Endothelial cell of umbilical vein (primary cell): ENCODE measurements around the gene AK5. TPM values are rescaled to one million over a fixed set of nuclear protein-coding genes. Genes with fewer than 3 reads are reported as not detected.

Source experiments
- BruUV-seq: library from RNA; stranded (reverse); fragments of 400-500 nt; replicated peaks from 2 replicates; lab custom pipeline; 2021; lab: Mats Ljungman, UMichigan
- CTCF ChIA-PET: fragments of 300-600, 350-600 bp; sonication (Branson Sonifier 250); formaldehyde crosslinking; loops from one replicate; lab custom pipeline; 2021; ENCODE audit warnings: antibody characterized with exemption, inconsistent platforms; lab: Charles Lee
- POLR2A ChIA-PET: fragments of 300-600, 350-600 bp; sonication (Branson Sonifier 250); formaldehyde crosslinking; loops from one replicate; lab custom pipeline; 2021; ENCODE audit warnings: antibody characterized with exemption, inconsistent platforms; lab: Charles Lee
- DNase-seq: peaks from one replicate; pipeline ENCODE4 v3.0.0-alpha.2; 2011; ENCODE audit warnings: low read depth, low spot score
- FAIRE-seq: peaks from 2 replicates; lab custom pipeline; 2011; peaks lifted over from hg19 to GRCh38; lab: Jason Lieb, UNC
- H2AFZ ChIP-seq: 2 replicates; pipeline ENCODE4 v1.6.0; 2012; ENCODE audit warnings: low read depth, low read length, control low read depth, inconsistent platforms
- H3K27ac ChIP-seq: 2 replicates; pipeline ENCODE4 v1.5.1; 2011; ENCODE audit warnings: low read depth, mild to moderate bottlenecking, control low read depth, low read length, moderate library complexity; ENCODE audit not compliant: insufficient read depth
- H3K27me3 ChIP-seq, 2 experiments: 2 replicates each; pipeline versions ENCODE4 v1.6.0 to v1.6.1; 2011; ENCODE audit warnings: low read length in 2 of 2, mixed read lengths in 1 of 2; ENCODE audit not compliant: control insufficient read depth in 2 of 2, insufficient read depth in 2 of 2
- H3K36me3 ChIP-seq, 2 experiments: 2 replicates in 1 of 2; 3 replicates in 1 of 2; pipeline ENCODE4 v1.5.1; 2011; ENCODE audit warnings: low read length in 2 of 2, mild to moderate bottlenecking in 1 of 2, moderate library complexity in 1 of 2; ENCODE audit not compliant: control insufficient read depth in 2 of 2, insufficient read depth in 2 of 2; ENCODE audit errors: extremely low read depth in 1 of 2
- H3K4me1 ChIP-seq: 3 replicates; pipeline ENCODE4 v1.5.1; 2011; ENCODE audit warnings: mild to moderate bottlenecking, low read length; ENCODE audit not compliant: control insufficient read depth, insufficient read depth; ENCODE audit errors: extremely low read depth
- H3K4me2 ChIP-seq: 2 replicates; pipeline ENCODE4 v1.6.1; 2011; ENCODE audit warnings: low read length, control low read depth, mixed read lengths; ENCODE audit not compliant: insufficient read depth
- H3K4me3 ChIP-seq, 3 experiments: fragments of 200-600 bp in 1 of 3; sonication (generic), shearing (Covaris generic) in 1 of 3; replicated peaks in 1 of 3; 2 replicates each; pipeline ENCODE4 v1.5.1; 2011 to 2016; ENCODE audit warnings: control low read depth in 3 of 3, low read length in 3 of 3, mild to moderate bottlenecking in 2 of 3, inconsistent platforms in 1 of 3, low read depth in 1 of 3, moderate library complexity in 1 of 3; ENCODE audit not compliant: insufficient read depth in 1 of 3
- H3K79me2 ChIP-seq: 2 replicates; pipeline ENCODE4 v1.6.0; 2012; ENCODE audit warnings: low read length, inconsistent platforms; ENCODE audit not compliant: control insufficient read depth, insufficient read depth
- H3K9ac ChIP-seq: replicated peaks from 2 replicates; pipeline ENCODE3; 2011; ENCODE audit warnings: low read length, control low read depth; ENCODE audit not compliant: insufficient read depth; ENCODE audit errors: extremely low read depth
- H3K9me1 ChIP-seq: replicated peaks from 3 replicates; pipeline ENCODE4 v1.6.0; 2011; ENCODE audit warnings: mild to moderate bottlenecking, low read length; ENCODE audit not compliant: control insufficient read depth, insufficient read depth; ENCODE audit errors: extremely low read depth
- H3K9me3 ChIP-seq: replicated peaks from 2 replicates; pipeline ENCODE4 v1.5.1; 2012; ENCODE audit warnings: low read length, inconsistent platforms; ENCODE audit not compliant: control insufficient read depth, insufficient read depth
- H4K20me1 ChIP-seq: replicated peaks from 2 replicates; pipeline ENCODE3; 2011; ENCODE audit warnings: mild to moderate bottlenecking, low read length; ENCODE audit not compliant: control insufficient read depth, insufficient read depth; ENCODE audit errors: extremely low read depth
- CTCF ChIP-seq, 2 donors: IDR thresholded peaks; 1 replicate in 1 of 2; 2 replicates in 1 of 2; pipeline ENCODE4 v1.5.1; 2011; ENCODE audit warnings: low read length in 2 of 2, mild to moderate bottlenecking in 2 of 2, moderate library complexity in 2 of 2, control low read depth in 1 of 2, inconsistent platforms in 1 of 2, low read depth in 1 of 2; ENCODE audit not compliant: insufficient read depth in 1 of 2; ENCODE audit errors: extremely low read depth in 1 of 2
- EZH2 ChIP-seq: IDR thresholded peaks from 2 replicates; pipeline ENCODE4 v1.6.1; 2012; ENCODE audit warnings: borderline replicate concordance, low read depth, mild to moderate bottlenecking, moderate library complexity, low read length, inconsistent platforms; ENCODE audit not compliant: severe bottlenecking
- FOS ChIP-seq: IDR thresholded peaks from 2 replicates; pipeline ENCODE4 v1.6.1; 2011; ENCODE audit warnings: mild to moderate bottlenecking, low read length, moderate library complexity, borderline replicate concordance; ENCODE audit not compliant: insufficient read depth
- GATA2 ChIP-seq: IDR thresholded peaks from 2 replicates; pipeline ENCODE4 v1.7.0; 2011; ENCODE audit warnings: low read depth, mild to moderate bottlenecking, moderate library complexity, mixed read lengths, low read length; ENCODE audit not compliant: insufficient read length, insufficient read depth
- JUN ChIP-seq: IDR thresholded peaks from 2 replicates; pipeline ENCODE4 v1.6.1; 2011; ENCODE audit warnings: borderline replicate concordance, low read depth; ENCODE audit not compliant: insufficient read length, insufficient read depth
- MYC ChIP-seq: IDR thresholded peaks from one replicate; pipeline ENCODE4 v1.6.1; 2011; ENCODE audit warnings: mild to moderate bottlenecking, low read depth, low read length
- POLR2A ChIP-seq: IDR thresholded peaks from 2 replicates; pipeline ENCODE4 v1.6.1; 2012; ENCODE audit warnings: low read depth, mild to moderate bottlenecking, control low read depth, low read length
- POLR2AphosphoS5 ChIP-seq: IDR thresholded peaks from 2 replicates; pipeline ENCODE4 v1.6.1; 2012; ENCODE audit warnings: low read depth, mild to moderate bottlenecking, control low read depth, low read length, moderate library complexity; ENCODE audit not compliant: insufficient read depth
- dilution Hi-C: fragments of 300-500 bp; cut with MboI; formaldehyde crosslinking; loops from one replicate; pipeline ENCODE4 v1.15.0; 2019; ENCODE audit warnings: low sequenced_read_pairs; ENCODE audit not compliant: extremely low pct_ligation_motif_present
- intact Hi-C: fragments of 100-400 bp; cut with micrococcal nuclease; formaldehyde crosslinking; loops from one replicate; pipeline ENCODE4 v1.10.0; 2022
- polyA plus RNA-seq, 4 experiments: library from polyadenylated mRNA; depleted of rRNA in 3 of 4; stranded (reverse) in 3 of 4; unstranded in 1 of 4; fragments of >200 nt; gene quantifications; 2 replicates each; pipeline versions ENCODE4 v1.2.1 to v1.2.3, GENCODE V29; 2011 to 2012; ENCODE audit warnings: missing spikeins in 1 of 4
- total RNA-seq: library from RNA; stranded (reverse); gene quantifications from 2 replicates; pipeline ENCODE4 v1.2.3, GENCODE V29; 2021
- TF ChIP-seq, protein P1 (sequence below): IDR thresholded peaks from 2 replicates; pipeline ENCODE4 v1.6.1; 2011; ENCODE audit not compliant: insufficient read depth, insufficient read length

The AK5 gene
- total and polyA plus RNA-seq, 2 donors (not counting 3 experiments of a cell fraction or from before 2014, with no cell fraction given): 5.0 to 7.5 TPM

DNA sequence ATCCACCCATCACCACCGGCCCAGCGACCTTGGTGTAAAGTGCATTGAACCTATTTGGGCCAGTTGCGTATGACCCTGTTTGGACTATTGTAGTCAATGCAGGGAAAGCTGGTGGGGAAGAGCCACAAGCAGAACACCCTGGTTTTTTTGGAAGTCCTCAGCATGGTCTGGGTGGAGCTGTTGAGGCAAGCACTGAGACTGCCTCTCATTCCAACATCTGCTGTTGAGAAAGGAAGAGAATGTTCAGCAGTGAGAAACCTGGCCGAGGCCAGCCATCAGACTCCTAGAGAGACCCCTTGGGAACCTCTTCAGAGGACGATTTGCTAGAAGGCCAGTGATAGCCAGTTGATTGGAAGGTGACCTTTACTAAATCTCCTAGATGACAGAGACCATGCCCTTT, 217.6 kb downstream of the AK5 start:
- ChIA-PET CTCF (no interaction called here), POLR2A (no interaction called here)
- H2AFZ ChIP-seq: peak overlapping the region; percentile 47
- FAIRE-seq (no peak), DNase-seq (no peak)
- no peak overlapping the region for H3K4me3 ChIP-seq
- intact Hi-C loops (no loop called here), dilution Hi-C loops (no loop called here)
- no peaks in the 10 kb centered on the region for H3K79me2 ChIP-seq
- H3K27me3 ChIP-seq: no peaks in the 10 kb centered on the region
- no peak for TF ChIP-seq POLR2A
- TF ChIP-seq, protein P1, sequence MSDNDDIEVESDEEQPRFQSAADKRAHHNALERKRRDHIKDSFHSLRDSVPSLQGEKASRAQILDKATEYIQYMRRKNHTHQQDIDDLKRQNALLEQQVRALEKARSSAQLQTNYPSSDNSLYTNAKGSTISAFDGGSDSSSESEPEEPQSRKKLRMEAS: no peak
- TF ChIP-seq MYC: no peak
- H3K4me1 ChIP-seq: peaks cover 9% of the 10 kb centered on the region
- no peaks in the 10 kb centered on the region for H3K9me1 ChIP-seq
- no peak overlapping the region for H3K27ac ChIP-seq
- H3K36me3 ChIP-seq: no peaks in the 10 kb centered on the region
- H3K9ac ChIP-seq: no peak overlapping the region
- no peaks in the 10 kb centered on the region for H3K9me3 ChIP-seq
- H4K20me1 ChIP-seq: no peaks in the 10 kb centered on the region
- BruUV-seq: no TSS peak
- no peak overlapping the region for H3K4me2 ChIP-seq

DNA sequence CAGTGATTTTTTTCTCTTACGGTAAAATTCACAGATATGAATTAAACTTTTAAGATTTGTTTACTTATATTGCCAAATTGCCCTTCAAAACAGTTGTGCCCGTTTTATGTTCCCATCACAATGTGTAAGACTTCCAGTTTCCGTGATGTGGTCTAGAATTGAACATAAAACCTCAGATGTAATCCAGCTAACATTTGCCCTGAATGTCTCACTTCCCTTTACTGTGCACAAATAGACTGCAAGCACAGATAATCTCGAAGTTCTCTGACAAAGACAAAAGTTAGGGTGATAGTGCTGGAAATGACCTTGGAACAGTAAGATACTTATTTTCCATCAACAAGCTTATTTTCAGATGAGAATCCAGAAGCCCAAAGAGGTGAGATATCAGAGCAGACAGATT, 223.2 kb downstream of the AK5 start:
- H3K4me1 ChIP-seq: peaks cover 37% of the 10 kb centered on the region
- no peak overlapping the region for H2AFZ ChIP-seq
- ChIA-PET CTCF (interaction anchor here (1.0 to 2.4 kb wide), 3 partner anchors 9 to 29 kb away, joined by 3 to 8 read pairs (median 5); no protein-coding TSS in a partner anchor), POLR2A (interaction anchor here (0.9 kb wide), 1 partner anchor 10 kb away, joined by 3 read pairs; no protein-coding TSS in a partner anchor)
- H3K27me3 ChIP-seq: no peaks in the 10 kb centered on the region
- H3K79me2 ChIP-seq: no peaks in the 10 kb centered on the region
- no TSS peak for BruUV-seq
- peak overlapping the region; percentile 64 for H3K27ac ChIP-seq
- no peaks in the 10 kb centered on the region for H3K36me3 ChIP-seq
- peak; percentile 92 for FAIRE-seq
- H3K9me1 ChIP-seq: no peaks in the 10 kb centered on the region
- H3K9ac ChIP-seq: peak overlapping the region; percentile 51
- peak; percentile 97 for DNase-seq
- no peak overlapping the region for H3K4me3 ChIP-seq
- no peaks in the 10 kb centered on the region for H3K9me3 ChIP-seq
- dilution Hi-C loops: no loop called here
- H3K4me2 ChIP-seq: peak overlapping the region; percentile 40
- intact Hi-C loops: loop anchor here (1.0 kb wide), 1 partner anchor 9 kb away; no protein-coding TSS in a partner anchor
- TF ChIP-seq MYC: no peak
- no peak for TF ChIP-seq CTCF (IDR thresholded peaks at IDR 0.05; ENCODE audit: extremely low read depth in 1 of 2, insufficient read depth in 1 of 2, low read depth in 1 of 2, low read length in 2 of 2)
- TF ChIP-seq FOS: peak; percentile 91
- TF ChIP-seq POLR2AphosphoS5: peak; percentile 83
- peak; percentile 97 for TF ChIP-seq GATA2
- TF ChIP-seq, protein P1: no peak
- TF ChIP-seq POLR2A: peak; percentile 44
- TF ChIP-seq EZH2: no peak
- peak; percentile 72 for TF ChIP-seq JUN
- no peaks in the 10 kb centered on the region for H4K20me1 ChIP-seq
